Measurements from ENCODE around the gene STX1B. TPM values are rescaled to one million over a fixed set of nuclear protein-coding genes. Genes with fewer than 3 reads are reported as not detected.

The STX1B gene
- total and polyA plus RNA-seq, 8 donors, result 0.24 to 0.85 (median 0.53) TPM

DNA sequence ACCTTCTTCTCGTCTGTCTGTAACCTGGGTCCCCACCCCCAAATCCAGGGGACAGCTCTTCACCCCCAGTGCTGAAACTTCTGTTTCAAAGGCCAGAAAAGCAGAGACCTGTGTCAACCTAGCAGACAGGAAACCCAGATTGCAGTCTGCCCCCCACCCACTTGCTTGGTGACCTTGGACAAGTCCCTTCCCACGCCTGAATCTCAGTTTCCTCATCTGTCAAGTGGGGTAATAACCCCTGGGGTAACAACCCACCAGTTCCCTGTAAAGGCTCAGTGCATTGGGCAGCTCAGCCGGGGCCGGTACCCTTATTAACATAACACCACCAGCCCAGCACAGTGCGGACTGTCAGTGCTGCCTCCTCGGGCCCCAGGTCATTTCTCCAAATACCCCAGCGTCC is 1.3 kb downstream of the STX1B start:
- Histone ChIP-seq H3K9me3 (no peaks in the 10 kb centered on the region), H3K4me3 (no peak overlapping the region), H3K36me3 (no peaks in the 10 kb centered on the region), H3K27me3 (peaks cover 38 to 91% of the 10 kb centered on the region in 2 donors), H3K4me1 (no peaks in the 10 kb centered on the region), H3K27ac (no peak overlapping the region)
- DNase-seq, result no peak
- TF ChIP-seq CTCF (IDR thresholded peaks at IDR 0.05), result no peak
- no peak for ATAC-seq
- intact Hi-C loops (cut with DNase I), result loop anchor here in 1 of 2 donors (10.0 kb wide), 1 partner anchor 66 kb away; the partner anchor contains the start of genes ZNF646 and ZNF668

DNA sequence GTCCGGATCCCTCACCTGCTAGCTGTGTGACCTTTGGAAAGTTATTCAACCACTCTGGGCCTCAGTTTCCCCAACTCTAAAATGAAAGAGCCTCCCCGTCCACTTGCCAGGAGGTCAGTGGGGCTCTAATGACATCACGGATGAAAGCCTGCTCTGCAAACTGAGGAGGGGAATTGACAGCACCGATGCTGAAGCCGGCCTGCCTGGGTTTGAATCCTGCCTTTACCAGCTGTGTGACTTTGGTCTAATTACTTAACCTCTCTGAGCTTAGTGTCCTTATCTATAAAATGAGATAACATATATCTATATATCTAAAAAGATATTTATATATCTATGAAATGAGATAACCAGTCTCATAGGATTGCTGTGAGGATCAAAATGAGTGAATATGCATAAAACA is 1.9 kb downstream of the STX1B start:
- H3K4me3 ChIP-seq, result no peak overlapping the region
- intact Hi-C loops (cut with DNase I), result loop anchor here in 1 of 2 donors (10.0 kb wide), 1 partner anchor 66 kb away; the partner anchor contains the start of genes ZNF646 and ZNF668
- TF ChIP-seq CTCF (IDR thresholded peaks at IDR 0.05), result no peak
- no peak overlapping the region for H3K27ac ChIP-seq
- H3K27me3 ChIP-seq, result peaks cover 38 to 85% of the 10 kb centered on the region in 2 donors
- no peaks in the 10 kb centered on the region for H3K36me3 ChIP-seq
- DNase-seq (no peak), ATAC-seq (no peak)
- H3K9me3 ChIP-seq, result no peaks in the 10 kb centered on the region
- H3K4me1 ChIP-seq, result no peaks in the 10 kb centered on the region

- no peak for ATAC-seq
- no peaks in the 10 kb centered on the region for H3K4me1 ChIP-seq
- H3K9me3 ChIP-seq, result no peaks in the 10 kb centered on the region
- no peak overlapping the region for H3K27ac ChIP-seq
- intact Hi-C loops (cut with DNase I), result loop anchor here in 1 of 2 donors (10.0 kb wide), 1 partner anchor 67 kb away; the partner anchor contains the start of genes ZNF646 and ZNF668
- no peak overlapping the region for H3K4me3 ChIP-seq
- no peak for TF ChIP-seq CTCF (IDR thresholded peaks at IDR 0.05)
- H3K36me3 ChIP-seq, result no peaks in the 10 kb centered on the region
- no peak for DNase-seq
- H3K27me3 ChIP-seq, result peaks cover 38 to 84% of the 10 kb centered on the region in 2 donors
These were observed 2.3 kb downstream of the STX1B start for GRCh38 chr16:31008149-31008548.

DNA sequence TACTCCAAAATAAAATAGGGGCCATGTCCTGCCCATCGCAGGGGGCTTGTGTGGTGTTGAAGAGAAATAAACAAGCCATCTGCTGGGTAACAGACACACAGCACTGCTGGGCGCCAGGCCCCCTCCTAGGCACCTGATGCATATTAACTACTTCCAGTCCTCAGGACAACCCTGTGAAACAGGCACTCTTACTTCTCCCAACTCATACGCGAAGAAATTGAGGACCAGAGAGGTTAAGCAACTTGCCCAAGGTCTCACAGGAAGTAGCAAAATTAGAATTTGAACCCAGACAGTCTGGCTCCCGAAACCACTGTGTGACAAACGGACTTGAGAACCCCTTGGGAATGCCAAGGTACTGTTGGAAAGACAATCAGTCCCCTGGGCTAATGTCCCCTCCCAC is 2.8 kb downstream of the STX1B start:
- Histone ChIP-seq H3K4me3 (no peak overlapping the region), H3K9me3 (no peaks in the 10 kb centered on the region), H3K4me1 (no peaks in the 10 kb centered on the region), H3K36me3 (no peaks in the 10 kb centered on the region), H3K27ac (no peak overlapping the region), H3K27me3 (peaks cover 38 to 80% of the 10 kb centered on the region in 2 donors)
- ATAC-seq (no peak), DNase-seq (no peak)
- TF ChIP-seq CTCF (IDR thresholded peaks at IDR 0.05), result no peak
- intact Hi-C loops (cut with DNase I), result loop anchor here in 1 of 2 donors (10.0 kb wide), 1 partner anchor 67 kb away; the partner anchor contains the start of genes ZNF646 and ZNF668

- H3K27me3 ChIP-seq, result peaks cover 32 to 79% of the 10 kb centered on the region in 2 donors
- no peak for ATAC-seq
These were observed 3.8 kb downstream of the STX1B start for GRCh38 chr16:31006589-31006988.

More at GRCh38 chr16:31006589-31006988, 3.8 kb downstream of the STX1B start:
- no peaks in the 10 kb centered on the region for H3K36me3 ChIP-seq
- no peak for DNase-seq
- intact Hi-C loops (cut with DNase I), result loop anchor here in 1 of 2 donors (10.0 kb wide), 1 partner anchor 68 kb away; the partner anchor contains the start of genes ZNF646 and ZNF668
- no peak for TF ChIP-seq CTCF (IDR thresholded peaks at IDR 0.05)
- H3K4me3 ChIP-seq, result no peak overlapping the region
- H3K27ac ChIP-seq, result no peak overlapping the region
- no peaks in the 10 kb centered on the region for H3K4me1 ChIP-seq
- no peaks in the 10 kb centered on the region for H3K9me3 ChIP-seq

Data from left lung (tissue), 10 donors.